K562 (cell line): ENCODE measurements around the gene TAS2R41. TPM values are rescaled to one million over a fixed set of nuclear protein-coding genes. Genes with fewer than 3 reads are reported as not detected.

Experiments
- CTBP1 ChIP-seq: fragments of 450-650 bp; IDR thresholded peaks from 2 replicates; pipeline ENCODE4 v1.6.1; 2016; ENCODE audit warnings: borderline replicate concordance
- KLF13 ChIP-seq: fragments of 450-650 bp; IDR thresholded peaks from 2 replicates; pipeline ENCODE4 v1.6.1; 2016; ENCODE audit warnings: missing genetic modification characterization, low read depth, mild to moderate bottlenecking, missing compliant biosample characterization, moderate library complexity, borderline replicate concordance
- NR3C1 ChIP-seq: sonication (generic); formaldehyde crosslinking; IDR thresholded peaks from 2 replicates; pipeline ENCODE4 v1.8.1; 2022; ENCODE audit warnings: missing genetic modification reagents
- POLR3A ChIP-seq: IDR thresholded peaks from 2 replicates; pipeline ENCODE4 v1.6.1; 2011; ENCODE audit warnings: borderline replicate concordance, mild to moderate bottlenecking, moderate library complexity; ENCODE audit not compliant: insufficient read length, insufficient read depth; ENCODE audit errors: extremely low read depth
- PTTG1 ChIP-seq: fragments of 450-650 bp; IDR thresholded peaks from 2 replicates; pipeline ENCODE4 v1.6.1; 2016; ENCODE audit warnings: low read depth, mild to moderate bottlenecking, missing genetic modification characterization, missing compliant biosample characterization
- RAD21 ChIP-seq, 2 experiments: fragments of 250-450 bp in 1 of 2; fragments of 450-650 bp in 1 of 2; sonication (Bioruptor Pico) in 1 of 2; formaldehyde crosslinking in 1 of 2; IDR thresholded peaks in 1 of 2; conservative IDR thresholded peaks in 1 of 2; 2 replicates each; pipeline versions ENCODE4 v1.4.0 to v1.8.0; 2020 to 2022; ENCODE audit warnings: mild to moderate bottlenecking in 2 of 2, moderate library complexity in 1 of 2
- RCOR1 ChIP-seq, 2 experiments: IDR thresholded peaks; 2 replicates each; pipeline ENCODE4 v1.6.1; 2012; ENCODE audit warnings: low read depth in 2 of 2, low read length in 2 of 2, borderline replicate concordance in 1 of 2, improper control_type of control experiment in 1 of 2
- TEAD4 ChIP-seq, 2 experiments: sonication (generic) in 1 of 2; formaldehyde crosslinking in 1 of 2; IDR thresholded peaks; 2 replicates each; pipeline versions ENCODE4 v1.6.1 to v1.8.0; 2012 to 2022; ENCODE audit warnings: borderline replicate concordance in 1 of 2, inconsistent platforms in 1 of 2, low read length in 1 of 2, mild to moderate bottlenecking in 1 of 2, missing genetic modification reagents in 1 of 2
- YY1 ChIP-seq, 3 experiments: IDR thresholded peaks; 2 replicates each; pipeline ENCODE4 v1.6.1; 2011; ENCODE audit warnings: low read length in 2 of 3, mild to moderate bottlenecking in 2 of 3, moderate library complexity in 2 of 3, borderline replicate concordance in 1 of 3, control low read depth in 1 of 3, low read depth in 1 of 3; ENCODE audit not compliant: insufficient read depth in 3 of 3, insufficient replicate concordance in 2 of 3, control insufficient read depth in 1 of 3, insufficient read length in 1 of 3; ENCODE audit errors: extremely low read depth in 1 of 3
- polyA plus RNA-seq, 8 experiments: library from polyadenylated mRNA; depleted of rRNA in 4 of 8; stranded (reverse) in 5 of 8; unstranded in 3 of 8; fragments of >200 nt; fragmentation: Nextera tagmentation in 2 of 8; fragmentation: Illumina TruSeq in 1 of 8; extraction: Ambion mirVana in 2 of 8; extraction: Trizol in 1 of 8; gene quantifications; 2 replicates each; pipeline versions ENCODE4 v1.2.1 to v1.2.3, GENCODE V29; 2011 to 2014; ENCODE audit warnings: inconsistent platforms in 1 of 8, missing spikeins in 1 of 8
- total RNA-seq, 7 experiments: library from RNA; depleted of rRNA in 6 of 7; stranded (reverse); fragments of >200 nt in 6 of 7; fragmentation: Illumina TruSeq in 2 of 7; extraction: Trizol in 2 of 7; gene quantifications; 2 replicates each; pipeline versions ENCODE4 v1.2.1 to v1.2.3, GENCODE V29; 2011 to 2021; ENCODE audit warnings: low replicate concordance in 1 of 7
- TF ChIP-seq, protein P1 (sequence below): sonication (generic); formaldehyde crosslinking; IDR thresholded peaks from 2 replicates; pipeline ENCODE4 v1.9.0; 2022; ENCODE audit warnings: mild to moderate bottlenecking, missing genetic modification reagents
- TF ChIP-seq, protein P2 (sequence below), 3 experiments: IDR thresholded peaks in 2 of 3; conservative IDR thresholded peaks in 1 of 3; 2 replicates each; pipeline ENCODE4 v1.5.1; 2011 to 2012; ENCODE audit warnings: low read length in 3 of 3, mild to moderate bottlenecking in 3 of 3, control low read depth in 2 of 3, improper control_type of control experiment in 1 of 3, inconsistent platforms in 1 of 3, low read depth in 1 of 3, mixed read lengths in 1 of 3, moderate library complexity in 1 of 3; ENCODE audit not compliant: insufficient read depth in 2 of 3
- TF ChIP-seq, protein P3 (sequence below): fragments of 450-650 bp; IDR thresholded peaks from 2 replicates; pipeline ENCODE4 v1.6.1; 2014; ENCODE audit warnings: low read depth, mild to moderate bottlenecking, moderate library complexity, borderline replicate concordance
- TF ChIP-seq, protein P4 (sequence below): fragments of 450-650 bp; IDR thresholded peaks from 2 replicates; pipeline ENCODE4 v1.6.1; 2017; ENCODE audit warnings: antibody characterized with exemption, mild to moderate bottlenecking
- TF ChIP-seq, protein P5 (sequence below): fragments of 250-450 bp; sonication (Bioruptor Pico); IDR thresholded peaks from 2 replicates; pipeline ENCODE4 v1.4.0; 2020; ENCODE audit warnings: mild to moderate bottlenecking, moderate library complexity

The TAS2R41 gene
- total and polyA plus RNA-seq, 9 of the 15 experiments (the other 6 are each of a cell fraction or from before 2014, with no cell fraction given): not detected

DNA sequence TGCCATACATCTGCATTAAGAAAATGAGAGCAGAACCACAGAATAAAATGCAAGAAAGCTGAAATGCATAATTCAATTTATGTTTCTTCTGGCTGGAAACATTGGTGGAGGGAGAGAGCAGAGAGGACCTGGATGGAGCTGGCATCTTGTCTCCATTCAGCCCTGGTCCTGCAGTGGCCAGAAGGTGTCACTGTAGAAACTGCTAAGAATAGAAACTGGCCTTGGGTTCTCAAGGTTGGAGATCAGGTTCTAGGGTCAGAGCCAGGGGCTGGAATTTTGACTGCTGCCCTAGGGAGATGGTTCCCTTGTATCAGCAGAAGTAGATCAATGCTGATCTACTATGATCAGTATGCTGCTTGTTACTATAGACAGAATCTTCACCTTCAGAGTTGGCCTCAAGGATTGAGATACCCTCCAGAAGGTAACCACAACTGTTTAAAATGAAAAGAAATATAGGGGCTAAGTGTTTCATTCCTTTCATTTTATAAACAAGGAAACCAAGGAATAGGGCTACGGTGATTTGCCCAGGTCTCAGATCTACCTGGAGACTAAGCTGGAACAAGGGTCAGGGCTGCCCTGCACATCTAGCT, 13.1 kb downstream of the TAS2R41 start (continued):
- TF ChIP-seq, protein P1, sequence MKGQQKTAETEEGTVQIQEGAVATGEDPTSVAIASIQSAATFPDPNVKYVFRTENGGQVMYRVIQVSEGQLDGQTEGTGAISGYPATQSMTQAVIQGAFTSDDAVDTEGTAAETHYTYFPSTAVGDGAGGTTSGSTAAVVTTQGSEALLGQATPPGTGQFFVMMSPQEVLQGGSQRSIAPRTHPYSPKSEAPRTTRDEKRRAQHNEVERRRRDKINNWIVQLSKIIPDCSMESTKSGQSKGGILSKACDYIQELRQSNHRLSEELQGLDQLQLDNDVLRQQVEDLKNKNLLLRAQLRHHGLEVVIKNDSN (CRISPR knock-in tag): no peak
- peak in 1 of 2 experiments; percentile 37; a peak in 1 of 4 replicates for TF ChIP-seq RCOR1 (IDR thresholded peaks at IDR 0.05; ENCODE audit: borderline replicate concordance in 1 of 2, low read depth in 2 of 2, low read length in 2 of 2)
- TF ChIP-seq YY1 (IDR thresholded peaks at IDR 0.05; ENCODE audit: borderline replicate concordance in 1 of 3, control insufficient read depth in 1 of 3, extremely low read depth in 1 of 3, insufficient read depth in 3 of 3, insufficient read length in 1 of 3, insufficient replicate concordance in 2 of 3, low read depth in 1 of 3, low read length in 2 of 3): peak in 1 of 3 experiments; percentile 10
- TF ChIP-seq, protein P2, sequence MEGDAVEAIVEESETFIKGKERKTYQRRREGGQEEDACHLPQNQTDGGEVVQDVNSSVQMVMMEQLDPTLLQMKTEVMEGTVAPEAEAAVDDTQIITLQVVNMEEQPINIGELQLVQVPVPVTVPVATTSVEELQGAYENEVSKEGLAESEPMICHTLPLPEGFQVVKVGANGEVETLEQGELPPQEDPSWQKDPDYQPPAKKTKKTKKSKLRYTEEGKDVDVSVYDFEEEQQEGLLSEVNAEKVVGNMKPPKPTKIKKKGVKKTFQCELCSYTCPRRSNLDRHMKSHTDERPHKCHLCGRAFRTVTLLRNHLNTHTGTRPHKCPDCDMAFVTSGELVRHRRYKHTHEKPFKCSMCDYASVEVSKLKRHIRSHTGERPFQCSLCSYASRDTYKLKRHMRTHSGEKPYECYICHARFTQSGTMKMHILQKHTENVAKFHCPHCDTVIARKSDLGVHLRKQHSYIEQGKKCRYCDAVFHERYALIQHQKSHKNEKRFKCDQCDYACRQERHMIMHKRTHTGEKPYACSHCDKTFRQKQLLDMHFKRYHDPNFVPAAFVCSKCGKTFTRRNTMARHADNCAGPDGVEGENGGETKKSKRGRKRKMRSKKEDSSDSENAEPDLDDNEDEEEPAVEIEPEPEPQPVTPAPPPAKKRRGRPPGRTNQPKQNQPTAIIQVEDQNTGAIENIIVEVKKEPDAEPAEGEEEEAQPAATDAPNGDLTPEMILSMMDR (IDR thresholded peaks at IDR 0.05 in 2 of 3, conservative IDR thresholded peaks at IDR 0.05 in 1 of 3; ENCODE audit: insufficient read depth in 2 of 3, low read depth in 1 of 3, low read length in 3 of 3): peak; percentile 85 to 93 (median 88)
- TF ChIP-seq, protein P3, sequence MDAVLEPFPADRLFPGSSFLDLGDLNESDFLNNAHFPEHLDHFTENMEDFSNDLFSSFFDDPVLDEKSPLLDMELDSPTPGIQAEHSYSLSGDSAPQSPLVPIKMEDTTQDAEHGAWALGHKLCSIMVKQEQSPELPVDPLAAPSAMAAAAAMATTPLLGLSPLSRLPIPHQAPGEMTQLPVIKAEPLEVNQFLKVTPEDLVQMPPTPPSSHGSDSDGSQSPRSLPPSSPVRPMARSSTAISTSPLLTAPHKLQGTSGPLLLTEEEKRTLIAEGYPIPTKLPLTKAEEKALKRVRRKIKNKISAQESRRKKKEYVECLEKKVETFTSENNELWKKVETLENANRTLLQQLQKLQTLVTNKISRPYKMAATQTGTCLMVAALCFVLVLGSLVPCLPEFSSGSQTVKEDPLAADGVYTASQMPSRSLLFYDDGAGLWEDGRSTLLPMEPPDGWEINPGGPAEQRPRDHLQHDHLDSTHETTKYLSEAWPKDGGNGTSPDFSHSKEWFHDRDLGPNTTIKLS: 0 out of 2 replicates have a peak, but pooled peaks have one; percentile 26
- TF ChIP-seq KLF13 (tag): no peak
- TF ChIP-seq NR3C1 (CRISPR knock-in tag): no peak
- 0 out of 2 replicates have a peak, but pooled peaks have one; percentile 19 for TF ChIP-seq CTBP1
- TF ChIP-seq TEAD4 (IDR thresholded peaks at IDR 0.05; ENCODE audit: low read length): 0 out of 2 replicates have a peak, but pooled peaks have one; percentile 26
- TF ChIP-seq TEAD4 (CRISPR knock-in tag; IDR thresholded peaks at IDR 0.05; ENCODE audit: borderline replicate concordance): no peak
- TF ChIP-seq, protein P4, sequence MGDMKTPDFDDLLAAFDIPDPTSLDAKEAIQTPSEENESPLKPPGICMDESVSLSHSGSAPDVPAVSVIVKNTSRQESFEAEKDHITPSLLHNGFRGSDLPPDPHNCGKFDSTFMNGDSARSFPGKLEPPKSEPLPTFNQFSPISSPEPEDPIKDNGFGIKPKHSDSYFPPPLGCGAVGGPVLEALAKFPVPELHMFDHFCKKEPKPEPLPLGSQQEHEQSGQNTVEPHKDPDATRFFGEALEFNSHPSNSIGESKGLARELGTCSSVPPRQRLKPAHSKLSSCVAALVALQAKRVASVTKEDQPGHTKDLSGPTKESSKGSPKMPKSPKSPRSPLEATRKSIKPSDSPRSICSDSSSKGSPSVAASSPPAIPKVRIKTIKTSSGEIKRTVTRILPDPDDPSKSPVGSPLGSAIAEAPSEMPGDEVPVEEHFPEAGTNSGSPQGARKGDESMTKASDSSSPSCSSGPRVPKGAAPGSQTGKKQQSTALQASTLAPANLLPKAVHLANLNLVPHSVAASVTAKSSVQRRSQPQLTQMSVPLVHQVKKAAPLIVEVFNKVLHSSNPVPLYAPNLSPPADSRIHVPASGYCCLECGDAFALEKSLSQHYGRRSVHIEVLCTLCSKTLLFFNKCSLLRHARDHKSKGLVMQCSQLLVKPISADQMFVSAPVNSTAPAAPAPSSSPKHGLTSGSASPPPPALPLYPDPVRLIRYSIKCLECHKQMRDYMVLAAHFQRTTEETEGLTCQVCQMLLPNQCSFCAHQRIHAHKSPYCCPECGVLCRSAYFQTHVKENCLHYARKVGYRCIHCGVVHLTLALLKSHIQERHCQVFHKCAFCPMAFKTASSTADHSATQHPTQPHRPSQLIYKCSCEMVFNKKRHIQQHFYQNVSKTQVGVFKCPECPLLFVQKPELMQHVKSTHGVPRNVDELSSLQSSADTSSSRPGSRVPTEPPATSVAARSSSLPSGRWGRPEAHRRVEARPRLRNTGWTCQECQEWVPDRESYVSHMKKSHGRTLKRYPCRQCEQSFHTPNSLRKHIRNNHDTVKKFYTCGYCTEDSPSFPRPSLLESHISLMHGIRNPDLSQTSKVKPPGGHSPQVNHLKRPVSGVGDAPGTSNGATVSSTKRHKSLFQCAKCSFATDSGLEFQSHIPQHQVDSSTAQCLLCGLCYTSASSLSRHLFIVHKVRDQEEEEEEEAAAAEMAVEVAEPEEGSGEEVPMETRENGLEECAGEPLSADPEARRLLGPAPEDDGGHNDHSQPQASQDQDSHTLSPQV: no peak
- TF ChIP-seq, protein P5, sequence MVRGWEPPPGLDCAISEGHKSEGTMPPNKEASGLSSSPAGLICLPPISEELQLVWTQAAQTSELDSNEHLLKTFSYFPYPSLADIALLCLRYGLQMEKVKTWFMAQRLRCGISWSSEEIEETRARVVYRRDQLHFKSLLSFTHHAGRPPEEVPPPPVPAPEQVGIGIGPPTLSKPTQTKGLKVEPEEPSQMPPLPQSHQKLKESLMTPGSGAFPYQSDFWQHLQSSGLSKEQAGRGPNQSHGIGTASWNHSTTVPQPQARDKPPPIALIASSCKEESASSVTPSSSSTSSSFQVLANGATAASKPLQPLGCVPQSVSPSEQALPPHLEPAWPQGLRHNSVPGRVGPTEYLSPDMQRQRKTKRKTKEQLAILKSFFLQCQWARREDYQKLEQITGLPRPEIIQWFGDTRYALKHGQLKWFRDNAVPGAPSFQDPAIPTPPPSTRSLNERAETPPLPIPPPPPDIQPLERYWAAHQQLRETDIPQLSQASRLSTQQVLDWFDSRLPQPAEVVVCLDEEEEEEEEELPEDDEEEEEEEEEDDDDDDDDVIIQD (CRISPR knock-in tag): no peak
- no peak for TF ChIP-seq POLR3A
- peak; percentile 81 to 90 for TF ChIP-seq RAD21 (CRISPR knock-in tag; conservative IDR thresholded peaks at IDR 0.05 in 1 of 2, IDR thresholded peaks at IDR 0.05 in 1 of 2)
- no peak for TF ChIP-seq PTTG1 (tag)
